Body of pancreas (tissue), 4 donors: Measurements from ENCODE around the gene CXCL10.

Experiments used
- CTCF ChIP-seq, 7 experiments: fragments of 450-650 bp in 4 of 7; fragments of 200-600 bp in 3 of 7; sonication (generic) in 3 of 7; IDR thresholded peaks; one replicate each; pipeline ENCODE4 v1.5.1; 2016 to 2019; ENCODE audit warnings: antibody characterized with exemption in 7 of 7
- POLR2A ChIP-seq, 3 donors: fragments of 450-650 bp; IDR thresholded peaks; one replicate each; pipeline ENCODE4 v1.6.1; 2016; ENCODE audit warnings: antibody characterized with exemption in 3 of 3, mild to moderate bottlenecking in 2 of 3

- no peak for TF ChIP-seq CTCF (IDR thresholded peaks at IDR 0.05)
- TF ChIP-seq POLR2A (IDR thresholded peaks at IDR 0.05), result no peak
These were observed 36.5 kb upstream of the CXCL10 start for GRCh38 chr4:76059750-76060149.
